Stimulated activated CD8-positive, alpha-beta memory T cell treated with anti-CD3 and anti-CD28 coated beads, Interleukin-12 subunit alpha, Interleukin-12 subunit beta, amount 100 ng/mL, for 1 hour (primary cell): ENCODE results near the gene VSIG2.
A peak's percentile ranks its signal among the peaks of the same experiment; 100 is the strongest.

ENCODE experiments used
- DNase-seq: peaks from one replicate; pipeline ENCODE4 v3.0.0-alpha.2; 2020; ENCODE audit warnings: low read depth

The VSIG2 gene

DNA sequence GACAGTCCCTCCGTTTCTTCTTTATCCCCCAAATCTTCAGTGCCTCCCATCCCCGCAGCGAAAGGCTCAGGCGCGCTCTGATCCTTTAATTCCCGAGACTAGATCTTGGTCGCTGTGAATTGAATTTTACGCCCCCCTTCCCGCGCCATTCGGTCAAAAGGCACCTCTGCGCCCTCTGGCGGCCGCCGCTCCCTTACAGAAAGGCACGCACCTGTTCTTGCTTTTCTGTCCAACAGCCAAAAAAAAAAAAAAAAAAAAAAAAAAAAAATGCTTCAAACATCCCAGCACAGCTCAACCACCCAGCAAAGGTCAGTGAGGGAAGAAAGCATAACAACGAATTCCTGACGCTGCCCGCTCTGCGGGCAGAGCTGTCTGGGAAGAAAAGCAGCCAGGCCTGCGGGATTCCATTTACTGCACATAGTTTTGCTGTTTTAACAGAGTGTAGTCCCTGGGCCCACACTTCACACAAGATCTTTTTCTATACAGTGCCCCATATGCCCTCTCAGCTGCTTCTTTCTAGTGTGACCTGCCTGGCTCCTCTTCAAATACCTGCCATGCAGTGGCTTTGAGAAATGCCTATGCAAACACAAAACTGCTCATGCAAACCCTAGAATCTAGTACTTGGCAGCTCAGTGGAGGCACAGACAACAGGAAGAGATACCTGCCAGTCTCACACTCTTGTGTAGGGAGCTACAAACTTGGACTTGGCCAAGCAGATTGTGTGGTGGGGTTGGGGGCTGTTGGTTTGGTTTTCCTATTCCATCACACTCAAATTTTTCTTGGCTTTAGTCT is 11.3 kb upstream of the VSIG2 start:
- DNase-seq: peak; percentile 79

DNA sequence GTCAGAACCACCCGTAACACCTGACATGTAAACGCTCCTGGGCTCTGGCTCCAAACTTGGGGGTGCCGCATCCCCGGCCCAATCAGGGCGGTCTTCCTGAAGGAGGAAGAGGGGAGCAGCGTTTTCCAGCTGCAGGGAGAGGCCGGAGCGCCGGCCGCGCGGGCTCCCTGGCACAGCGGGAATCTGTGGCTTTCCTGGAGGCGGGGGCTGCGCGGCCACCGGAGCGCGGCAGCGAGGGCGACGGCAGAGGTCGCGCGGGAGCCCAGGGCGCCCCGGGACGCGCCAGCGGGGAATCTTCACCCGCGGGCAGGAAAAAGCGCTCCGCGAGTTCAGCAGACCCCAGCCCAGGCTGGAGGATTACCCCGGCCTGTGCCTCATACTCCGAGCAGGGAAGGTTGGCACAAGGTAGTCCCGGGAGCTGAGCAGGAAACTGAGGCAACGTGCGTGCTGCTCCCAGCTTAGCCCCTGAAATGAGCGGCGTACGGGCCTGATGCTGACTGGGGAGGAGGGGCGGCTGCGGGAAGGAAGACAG is 10.6 kb upstream of the VSIG2 start:
- no peak for DNase-seq

DNA sequence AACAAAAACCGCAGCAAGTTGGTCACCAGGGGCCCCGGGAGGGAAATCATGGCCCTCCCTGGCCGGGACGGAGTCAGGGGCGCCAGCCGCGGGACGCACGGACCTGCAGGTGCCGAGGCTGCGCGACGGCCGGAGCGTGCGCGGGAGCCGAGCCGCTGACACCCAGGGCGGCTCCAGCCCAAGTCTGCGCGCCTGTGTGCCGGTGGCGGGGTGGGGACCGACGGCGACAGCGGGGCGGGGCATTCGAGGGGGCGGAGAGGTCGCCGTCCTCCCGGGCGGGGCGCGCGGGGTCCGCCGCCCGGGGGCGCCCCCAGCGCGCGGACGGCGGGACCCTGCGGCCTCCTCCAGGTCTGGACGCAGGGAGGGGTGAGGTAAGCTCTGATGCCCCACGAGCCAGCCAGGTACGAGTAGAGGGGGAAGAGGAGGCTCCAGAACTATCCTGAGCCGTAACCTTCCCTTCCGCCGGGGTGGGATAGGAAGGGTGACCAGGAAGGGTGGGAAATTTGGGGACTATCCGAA is 10.1 kb upstream of the VSIG2 start, which contains the start of gene ESAM:
Gene ESAM (minus strand): TSS at position 186 of the 519 bp plus-strand sequence. CDS start 136 bp downstream, at position 50.
- DNase-seq: peak; percentile 45

DNA sequence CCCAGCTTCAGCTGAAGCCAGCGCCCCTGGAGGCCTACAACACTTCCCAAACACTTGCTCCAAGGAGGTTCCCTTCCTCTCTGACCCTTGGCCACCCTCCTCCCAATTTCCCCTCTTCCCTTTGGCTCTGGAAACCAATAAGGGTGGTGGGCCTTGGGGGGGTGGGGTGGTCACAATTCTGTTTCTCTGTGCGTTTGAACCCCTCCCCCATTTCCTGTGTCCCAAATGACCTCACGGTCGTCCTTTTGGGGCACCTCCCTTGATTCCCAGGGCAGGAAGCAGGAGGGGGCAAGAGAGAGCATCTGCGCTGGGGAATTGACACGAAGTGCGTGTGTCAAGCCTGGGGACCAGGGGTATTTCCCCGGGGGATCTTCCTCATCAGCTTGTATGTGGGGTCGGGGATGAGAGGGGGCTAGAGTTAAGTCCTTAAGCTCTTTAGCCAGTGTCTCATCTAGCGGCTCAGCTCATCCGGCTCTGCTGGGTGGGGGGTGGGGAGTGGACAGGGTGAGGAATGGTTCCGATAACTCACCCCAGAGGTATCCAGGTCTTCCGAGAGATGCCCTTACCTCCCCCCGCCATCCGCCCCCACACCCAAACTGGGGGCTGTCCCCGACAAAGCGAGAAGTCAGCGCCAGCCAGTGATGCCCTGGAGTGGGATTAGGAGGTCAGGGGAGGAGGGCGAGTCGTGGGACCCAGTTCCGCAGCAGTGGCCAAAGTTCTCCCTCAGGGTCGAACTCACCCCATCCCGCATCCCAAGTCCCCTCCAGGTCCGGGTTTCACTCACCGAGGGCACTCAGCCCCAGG is 9.4 kb upstream of the VSIG2 start:
- no peak for DNase-seq

DNA sequence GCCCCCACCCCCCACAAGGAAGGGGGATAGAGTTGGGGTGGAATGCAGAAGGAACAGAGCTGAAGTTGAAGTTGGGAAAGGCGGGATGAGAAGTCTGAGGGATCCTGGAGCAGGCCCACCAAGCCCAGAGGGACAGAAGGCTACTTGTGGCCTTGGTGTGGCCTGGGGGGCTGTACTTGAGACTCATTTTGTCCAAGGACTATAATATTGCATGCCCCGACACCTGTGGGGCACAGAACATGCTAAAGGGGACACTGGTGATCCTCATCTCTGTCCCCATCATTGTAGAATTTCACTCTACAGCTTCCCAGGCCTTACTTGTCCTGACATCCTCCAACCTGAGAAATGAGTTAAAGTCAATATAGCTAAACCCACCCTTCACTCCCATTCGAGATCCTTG is 8.8 kb upstream of the VSIG2 start:
- DNase-seq: no peak

DNA sequence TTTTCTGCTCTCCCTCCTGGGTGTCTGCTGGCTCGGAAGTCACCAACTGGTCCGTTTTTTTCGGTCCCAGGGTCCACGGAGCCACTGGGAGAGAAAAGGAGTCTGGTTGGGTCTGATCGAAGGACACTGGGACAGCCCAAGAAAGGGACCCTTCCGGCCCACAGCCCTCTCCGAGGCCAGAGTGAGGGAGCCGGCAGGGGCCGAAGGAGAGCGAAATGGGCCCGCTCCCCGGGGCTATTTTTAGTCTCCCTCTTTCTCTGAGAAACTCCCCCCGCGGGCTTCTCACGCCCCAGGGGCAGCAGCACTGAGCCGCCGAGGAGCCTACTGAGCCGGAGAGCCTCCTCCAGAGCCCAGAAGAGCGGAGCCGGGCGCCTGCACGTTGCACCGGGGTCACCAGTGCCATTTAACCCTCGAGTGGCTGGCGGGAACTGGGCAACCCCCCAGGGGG is 8.2 kb upstream of the VSIG2 start:
- DNase-seq: no peak

DNA sequence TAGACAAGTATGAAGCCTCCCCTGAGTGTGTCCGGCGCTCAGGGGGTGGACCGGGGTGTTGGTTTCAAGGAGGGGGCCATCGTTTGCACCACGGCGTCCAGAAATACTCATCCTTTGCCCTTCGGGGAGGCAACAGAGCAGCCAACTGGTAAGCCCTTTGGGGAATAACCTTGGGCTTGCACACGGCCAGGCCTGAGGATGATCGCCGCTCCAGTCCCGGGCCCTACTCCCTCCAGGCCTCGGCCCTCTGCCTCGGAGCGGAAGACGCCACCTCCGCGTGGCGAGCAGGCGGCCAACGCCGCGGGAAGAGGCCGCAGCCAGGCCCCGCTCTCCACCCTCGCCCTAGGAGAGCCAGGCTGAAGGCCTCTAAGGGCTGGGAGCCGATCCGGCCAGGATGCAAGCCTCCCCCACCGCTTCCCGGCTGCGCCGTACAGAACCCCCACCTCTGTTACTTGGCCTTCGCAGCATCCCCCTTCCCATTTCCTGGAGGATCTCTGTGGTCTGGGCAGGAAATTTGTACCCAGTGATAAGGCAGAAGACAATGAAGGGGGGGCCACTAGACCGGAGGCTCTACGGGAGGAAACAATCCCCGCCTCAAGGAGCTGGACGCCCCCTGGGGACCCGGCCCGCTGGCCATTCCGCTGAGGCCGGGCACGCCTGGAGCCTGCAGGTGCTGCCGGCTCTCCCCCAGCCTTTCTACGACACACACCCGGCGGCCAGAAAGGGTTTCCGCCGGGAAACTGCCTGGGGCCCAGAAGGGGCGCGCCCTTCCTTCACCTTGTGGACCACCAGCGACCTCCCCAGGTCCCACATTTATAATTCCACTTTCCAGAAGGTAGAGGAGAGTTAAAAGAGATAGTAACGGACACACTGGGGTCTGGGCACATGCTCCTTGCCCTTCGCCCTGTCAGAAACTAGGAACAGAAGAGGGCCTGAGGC is 7.5 kb upstream of the VSIG2 start:
- DNase-seq: no peak

DNA sequence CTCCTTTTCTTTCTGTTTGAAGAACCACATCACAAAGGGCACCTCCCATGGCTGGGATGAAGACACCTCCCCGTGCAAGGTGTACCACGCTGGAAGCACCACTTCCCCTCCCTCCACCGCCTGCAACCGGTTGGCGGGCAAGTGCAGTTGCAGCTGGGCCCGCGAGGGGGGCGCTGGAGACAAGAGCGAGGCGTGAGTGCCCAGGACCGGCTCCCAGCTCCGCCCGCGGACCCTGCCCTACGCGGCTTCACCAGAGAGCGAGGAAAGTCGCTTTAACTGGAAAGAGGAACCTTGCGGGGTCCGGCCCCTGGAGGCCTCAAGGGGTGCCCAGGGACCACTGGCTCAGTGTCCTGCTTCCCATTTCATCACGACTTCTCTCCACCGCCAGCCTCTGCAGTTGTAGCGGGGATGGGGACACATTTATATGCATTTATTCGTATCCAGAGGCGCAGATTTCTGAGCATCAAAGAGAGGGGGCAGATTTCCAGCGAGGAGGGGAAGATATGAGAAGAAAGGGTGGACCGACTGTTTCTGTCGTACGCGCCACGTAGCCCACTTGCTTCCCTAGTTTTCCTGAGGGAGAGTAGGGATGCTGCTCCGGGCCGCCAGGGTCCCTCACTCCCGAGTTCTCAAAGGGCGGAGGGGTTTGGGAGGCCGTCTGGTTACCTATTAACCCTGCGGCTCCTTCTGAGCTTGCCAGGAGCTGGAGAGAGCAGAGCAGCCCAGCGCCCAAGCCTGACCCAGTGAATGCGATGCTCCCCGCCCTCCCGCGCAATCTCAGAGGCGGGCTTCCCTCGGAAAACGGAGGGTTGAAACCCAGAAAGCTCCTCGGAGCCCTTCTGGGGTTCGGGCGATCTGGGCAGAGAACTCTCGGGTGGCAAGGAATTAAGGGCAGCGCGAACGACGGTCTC is 6.6 kb upstream of the VSIG2 start:
- DNase-seq: peak; percentile 24

DNA sequence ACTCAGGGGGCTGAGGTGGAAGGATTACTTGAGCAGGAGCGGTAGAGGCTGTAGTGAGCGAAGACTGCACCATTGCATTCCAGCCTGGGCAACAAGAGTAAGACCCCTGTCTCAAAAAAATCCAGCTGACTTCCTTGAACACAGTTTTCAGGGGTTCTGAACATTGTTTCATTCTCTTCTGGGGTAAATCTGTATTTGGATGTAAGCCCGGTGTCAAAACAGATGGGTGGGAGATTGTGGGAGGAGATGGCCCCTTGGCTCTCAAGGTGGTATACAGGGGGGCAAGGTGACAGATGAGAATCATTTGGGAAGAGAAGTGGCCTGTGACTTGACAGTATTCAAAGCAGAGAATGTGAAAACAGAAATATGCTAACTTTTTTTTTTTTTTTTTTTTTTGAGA is 5.3 kb upstream of the VSIG2 start:
- DNase-seq: no peak

DNA sequence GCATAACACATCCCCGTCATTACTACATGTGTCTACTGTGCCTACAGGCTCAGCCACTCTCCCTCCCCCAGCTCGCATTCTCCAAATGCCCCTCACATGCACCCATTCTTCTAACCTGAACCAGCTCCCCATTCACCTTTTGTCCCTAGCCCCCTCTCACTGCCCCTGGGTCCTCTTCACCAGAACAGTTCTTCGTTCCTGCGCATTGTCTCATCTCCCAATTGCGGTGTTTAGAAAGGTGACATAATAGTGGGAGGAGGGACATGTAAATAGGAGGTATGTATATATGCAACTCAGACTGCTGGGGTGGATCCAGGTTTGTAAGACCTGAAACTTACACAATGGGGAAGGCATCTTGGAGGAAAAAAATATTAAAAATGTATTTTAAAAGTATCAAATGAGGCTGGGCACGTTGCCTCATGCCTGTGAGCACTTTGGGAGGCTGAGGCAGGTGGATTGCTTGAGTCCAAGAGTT is 4.7 kb upstream of the VSIG2 start:
- DNase-seq: no peak

DNA sequence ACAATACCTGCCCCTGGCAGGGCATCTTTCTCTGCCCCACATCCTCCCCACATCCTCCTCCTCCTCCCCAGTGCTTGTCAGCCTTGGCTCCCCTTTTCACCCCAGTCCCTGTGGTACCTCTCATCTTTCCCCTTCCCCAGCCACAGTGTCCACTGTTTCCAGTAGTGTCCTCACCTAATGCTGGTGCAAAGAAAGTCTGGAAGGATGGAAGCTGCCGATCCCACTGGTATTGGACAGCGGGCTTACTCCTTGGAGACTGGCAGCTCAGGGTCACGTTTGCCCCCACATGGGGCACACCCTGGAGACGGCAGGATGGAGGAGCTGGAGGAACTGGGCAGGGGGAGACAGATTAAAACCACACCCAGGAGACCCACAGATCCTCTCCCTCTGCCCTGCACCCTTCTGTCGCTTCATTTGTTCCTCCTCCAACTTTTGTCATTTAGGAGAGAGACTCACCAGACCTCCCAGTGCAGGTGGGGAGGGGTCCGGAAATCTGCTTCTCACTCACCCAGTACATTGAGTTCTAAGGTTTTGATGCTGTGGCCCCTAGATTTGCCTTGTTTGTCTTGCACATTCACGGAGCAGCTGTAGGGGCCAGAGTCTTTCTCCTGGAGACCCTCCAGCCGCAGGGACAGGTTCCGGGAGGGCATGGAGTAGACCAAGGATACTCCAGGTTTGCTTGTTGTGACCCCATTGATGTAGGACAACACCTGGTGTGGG is 4.1 kb upstream of the VSIG2 start:
- DNase-seq: no peak

DNA sequence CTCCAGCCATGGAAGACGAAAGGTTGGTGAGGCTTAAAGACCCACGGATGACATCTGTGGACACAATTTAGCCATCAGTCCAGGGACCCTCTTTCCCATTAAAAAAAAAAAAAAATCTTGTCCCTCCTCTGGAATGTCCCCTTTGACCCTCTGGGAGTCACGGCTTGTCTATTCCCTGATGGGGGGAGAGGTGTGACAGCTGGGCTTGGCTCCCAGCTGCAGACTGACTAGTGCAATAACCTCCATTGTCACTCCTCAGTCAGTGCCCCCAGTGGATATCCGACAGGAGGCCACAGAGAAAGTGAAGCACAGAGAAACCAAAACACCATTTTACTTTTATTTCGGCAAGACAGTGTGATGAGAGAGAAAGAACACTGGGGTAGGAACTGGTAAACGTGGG is 2.7 kb upstream of the VSIG2 start:
- no peak for DNase-seq

DNA sequence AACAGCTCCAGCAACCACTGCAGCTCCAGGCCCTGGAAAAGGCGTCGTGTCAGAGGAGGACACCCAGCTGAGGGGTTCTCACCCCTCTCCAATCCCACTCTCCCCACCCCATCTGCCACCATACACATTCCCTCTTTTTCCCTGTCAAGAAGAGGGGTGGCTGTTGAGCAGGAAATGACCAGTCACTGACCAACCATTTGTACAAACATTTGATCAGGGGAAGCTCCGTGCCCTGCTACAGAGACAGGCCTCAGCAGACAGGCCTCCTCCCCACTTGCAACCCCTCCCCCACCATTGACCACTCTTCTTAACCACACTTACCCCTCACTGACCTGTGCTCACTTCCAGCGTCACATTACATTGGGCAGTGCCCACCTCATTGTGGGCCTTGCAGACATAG is 2.3 kb upstream of the VSIG2 start:
- no peak for DNase-seq

DNA sequence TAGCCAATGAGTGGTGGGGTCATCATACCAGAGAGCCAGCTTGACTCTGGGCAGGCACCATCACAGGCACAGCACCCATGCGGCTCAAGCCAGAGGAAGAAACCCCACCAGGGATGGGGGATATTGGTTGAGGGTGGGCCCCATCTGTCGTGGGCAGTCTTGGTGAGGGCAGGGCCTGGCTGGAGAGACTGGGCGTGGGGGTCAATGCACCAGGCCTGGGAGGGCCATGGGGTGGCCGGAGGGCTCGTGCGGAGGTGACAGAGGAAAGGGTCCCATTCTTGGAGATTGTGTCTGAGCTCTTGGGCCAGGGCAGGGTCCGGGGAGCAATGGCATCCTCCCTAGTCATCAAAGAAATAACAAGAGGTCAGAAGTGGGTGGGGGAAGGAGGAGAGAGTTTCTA is 1.6 kb upstream of the VSIG2 start:
- DNase-seq: no peak

DNA sequence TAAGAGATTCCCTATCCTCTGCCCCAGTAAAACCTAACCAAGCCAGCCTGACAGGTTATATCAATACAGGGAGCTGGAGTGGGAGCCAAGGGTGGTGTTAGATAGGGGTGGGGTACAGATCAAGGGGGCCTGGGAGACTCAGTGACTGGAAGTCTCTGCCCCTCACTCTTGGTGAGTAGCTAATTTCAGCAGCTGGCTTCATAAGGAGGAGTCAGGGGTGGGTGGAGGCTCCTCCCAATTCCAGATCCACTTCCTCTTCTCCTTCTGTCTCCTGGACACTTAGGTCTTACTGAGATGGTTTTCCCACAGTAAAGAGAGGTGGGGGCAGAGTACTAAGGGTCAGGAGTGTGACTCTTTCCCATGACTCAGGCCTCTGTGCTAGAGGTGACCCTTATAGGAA is 1.1 kb upstream of the VSIG2 start:
- DNase-seq: no peak

DNA sequence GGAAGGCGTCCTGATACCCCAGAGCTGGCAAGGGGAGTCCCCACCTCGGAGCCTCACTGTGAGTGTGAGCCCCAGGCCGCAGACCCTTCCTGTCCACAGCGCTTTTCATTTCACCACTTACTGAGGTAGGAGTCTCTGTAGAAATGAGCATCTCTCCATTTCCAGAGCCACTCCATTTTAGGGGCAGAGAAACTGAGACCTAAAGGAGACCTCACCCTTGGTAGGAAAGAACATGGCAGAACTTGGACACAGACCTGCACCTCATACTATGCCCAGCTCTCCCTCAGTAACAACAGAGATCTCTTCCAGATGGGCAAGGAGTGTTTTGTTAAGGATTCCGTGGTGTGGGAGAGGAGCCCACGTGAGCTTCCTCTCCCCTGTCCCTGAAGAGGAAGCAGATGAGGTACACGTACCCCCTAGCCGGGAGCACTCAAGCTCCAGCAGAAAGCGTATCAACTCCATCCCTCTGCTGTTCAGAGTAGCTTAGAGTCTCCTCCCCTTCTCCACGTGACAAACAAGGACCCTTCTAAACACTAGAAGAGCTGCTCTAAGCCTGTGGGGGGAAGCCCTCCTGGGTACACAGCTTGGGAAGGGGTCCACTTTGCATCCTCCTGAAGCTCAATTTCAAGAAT is 532 bp upstream of the VSIG2 start:
- no peak for DNase-seq

DNA sequence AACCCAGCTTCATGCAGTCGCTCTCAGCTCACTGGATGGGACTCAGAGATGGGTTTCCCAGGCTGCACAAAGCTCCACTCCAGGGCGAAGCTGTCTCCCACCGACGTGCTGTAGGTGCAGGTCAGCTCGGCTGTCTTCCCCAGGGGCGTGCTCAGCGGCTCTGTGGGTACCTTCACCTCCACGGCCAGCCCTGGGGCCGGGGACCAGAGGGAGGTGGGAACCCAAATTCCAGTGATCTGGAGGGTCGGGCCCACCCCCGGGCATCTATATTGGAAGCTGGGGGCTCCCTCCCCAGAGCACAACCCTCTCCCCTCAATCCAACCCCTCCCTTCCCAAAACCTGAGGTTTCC is 689 bp downstream of the VSIG2 start:
- DNase-seq: no peak

DNA sequence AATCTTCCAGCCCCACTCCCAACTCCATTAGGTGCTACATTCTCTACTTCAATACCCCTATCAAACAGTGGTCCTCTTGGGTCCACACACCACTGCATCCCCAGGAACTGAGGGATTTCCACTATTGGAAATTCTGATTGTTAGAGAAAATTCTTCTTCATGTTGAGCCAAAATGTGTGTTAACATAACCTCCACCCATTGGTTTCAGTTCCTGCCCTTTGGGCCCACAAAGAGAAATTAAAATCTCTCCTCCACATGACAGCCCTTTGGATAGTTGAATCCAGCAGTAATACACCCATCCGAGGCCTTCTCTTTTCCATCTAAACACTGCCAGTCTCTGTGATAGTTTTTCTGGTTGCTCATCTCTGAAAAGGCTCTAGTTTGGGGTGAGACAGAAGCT is 2.1 kb downstream of the VSIG2 start:
- DNase-seq: no peak
